Epidermal melanocyte (primary cell): ENCODE measurements around the gene SNAP25.

Source experiments
- DNase-seq: peaks from one replicate; pipeline ENCODE4 v3.0.0; 2011; ENCODE audit warnings: low spot score; ENCODE audit not compliant: insufficient read length

SNAP25 gene

DNA sequence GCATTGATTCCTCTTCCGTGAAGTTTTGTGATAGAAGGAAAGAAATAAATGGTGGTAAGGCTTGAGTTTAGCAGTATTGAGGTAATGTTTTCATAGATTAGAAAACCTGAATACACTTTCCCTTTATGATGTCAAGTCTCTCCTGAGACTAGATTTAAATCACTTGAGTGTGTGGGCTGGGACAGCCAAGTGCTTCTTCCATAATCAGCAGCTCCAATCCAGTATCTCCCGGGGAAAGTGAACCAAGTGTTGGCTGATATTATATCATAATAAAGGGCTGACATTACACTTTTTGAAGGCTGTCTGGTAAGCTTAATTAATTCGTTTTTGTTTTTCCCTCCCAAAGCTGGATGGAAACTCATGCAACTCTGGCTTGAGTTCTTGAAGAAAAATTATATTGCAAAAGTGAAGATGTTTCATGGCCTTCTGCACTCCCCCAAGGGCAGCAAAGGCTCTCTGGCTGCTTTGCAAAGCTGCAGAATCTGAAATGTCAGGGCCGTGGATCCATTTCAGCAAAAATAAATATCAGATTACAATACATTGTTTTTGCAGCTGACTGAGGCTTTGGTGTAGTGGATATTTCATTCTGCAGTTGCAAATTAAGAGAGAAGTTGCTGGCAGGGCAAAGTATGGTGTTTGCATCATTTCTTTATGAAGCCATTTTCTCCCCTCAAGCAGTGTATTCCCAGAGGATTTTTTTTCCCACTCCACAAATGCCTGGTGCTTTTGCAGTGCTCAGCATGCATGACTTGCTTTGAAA lies 114.2 kb downstream of the SNAP25 start:
- no peak for DNase-seq

DNA sequence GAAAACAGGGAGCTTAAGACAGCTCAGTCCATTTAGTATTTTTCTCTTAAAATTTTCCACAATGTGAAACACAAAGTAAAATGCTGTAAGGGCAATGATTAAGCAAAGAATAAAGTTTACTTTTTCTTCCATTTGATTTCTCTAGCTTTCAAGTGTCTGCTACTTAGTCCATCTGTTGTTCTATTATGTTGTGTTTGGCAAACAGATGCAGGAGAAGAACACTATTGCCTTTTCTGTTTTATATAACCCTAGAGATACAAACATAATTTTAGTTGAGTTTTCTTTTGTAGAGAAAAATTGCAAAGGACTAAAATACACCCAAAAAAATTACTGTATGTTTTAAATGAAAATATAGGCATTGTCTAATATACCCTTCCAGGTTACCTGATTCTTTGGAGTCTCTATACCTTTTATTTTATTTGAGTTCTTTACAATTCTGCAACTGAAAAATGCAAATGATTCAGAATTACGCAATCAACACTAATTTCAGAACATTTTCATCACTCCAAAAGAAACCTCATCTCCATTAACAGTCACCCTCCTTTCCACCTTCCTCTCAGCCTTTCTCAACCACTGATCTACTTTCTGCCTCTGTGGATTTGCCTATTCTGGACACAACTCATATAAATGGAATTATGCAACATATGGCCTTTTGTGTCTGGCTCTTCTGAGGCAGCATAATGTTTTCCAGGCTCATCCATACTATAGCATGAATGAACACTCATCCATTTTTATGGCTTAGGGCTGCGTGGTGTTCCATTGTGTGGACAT lies 118.5 kb downstream of the SNAP25 start:
- DNase-seq: no peak

DNA sequence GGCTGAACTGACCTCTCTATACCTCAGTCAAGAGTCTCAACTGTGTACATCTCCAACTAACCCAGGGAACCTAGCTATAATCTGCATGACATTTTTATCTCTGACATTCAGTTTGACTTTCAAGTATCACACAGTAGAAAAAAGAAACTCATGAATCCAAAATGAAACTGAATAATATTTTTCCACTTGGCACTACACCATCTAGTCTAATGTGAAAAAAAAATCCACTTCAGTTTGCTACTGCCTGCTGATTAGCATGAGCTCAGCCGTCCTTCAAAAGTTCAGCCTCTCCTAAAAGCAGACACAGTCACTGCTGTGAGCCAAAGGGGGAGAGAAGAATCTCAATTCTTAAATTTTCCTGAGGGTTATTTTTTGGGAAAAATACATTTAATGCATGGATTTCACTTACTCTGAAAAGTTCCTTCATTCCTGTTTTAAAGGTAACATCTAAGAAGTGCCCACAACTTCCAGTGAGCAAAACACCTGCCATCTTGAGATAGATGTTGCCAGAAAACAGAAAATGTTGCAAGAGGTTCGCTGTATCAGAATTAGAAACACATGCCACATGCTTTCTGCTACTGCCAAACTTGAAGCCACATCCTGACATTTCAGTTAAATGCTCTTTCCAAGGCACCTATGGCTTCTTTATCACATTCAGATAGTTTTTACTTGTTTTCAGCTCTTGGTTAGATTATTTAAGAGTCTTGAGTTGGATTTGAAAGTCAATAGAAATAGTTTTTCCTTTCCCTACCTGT lies 120.0 kb downstream of the SNAP25 start:
- no peak for DNase-seq

DNA sequence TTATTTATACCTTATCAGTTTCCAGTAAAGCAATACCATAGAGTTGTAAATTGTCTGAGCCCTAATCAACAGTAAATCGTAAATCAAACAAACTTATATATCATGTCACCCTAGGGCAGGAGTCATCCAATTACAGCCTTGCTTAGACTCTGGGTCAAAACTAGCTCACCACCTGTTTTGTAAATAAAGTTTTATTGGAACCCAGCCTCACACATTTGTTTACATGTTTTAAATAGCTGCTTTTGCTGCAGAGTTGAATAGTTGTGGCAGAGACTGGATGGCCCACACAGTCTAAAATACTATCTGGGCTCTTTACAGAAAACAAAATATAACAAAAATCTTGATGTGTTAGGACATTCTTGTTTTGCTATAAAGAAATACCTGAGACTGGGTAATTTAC lies 121.0 kb downstream of the SNAP25 start:
- DNase-seq: no peak

- DNase-seq: no peak
Measured at GRCh38 chr20:10342152-10342551, 123.5 kb downstream of the SNAP25 start.

DNA sequence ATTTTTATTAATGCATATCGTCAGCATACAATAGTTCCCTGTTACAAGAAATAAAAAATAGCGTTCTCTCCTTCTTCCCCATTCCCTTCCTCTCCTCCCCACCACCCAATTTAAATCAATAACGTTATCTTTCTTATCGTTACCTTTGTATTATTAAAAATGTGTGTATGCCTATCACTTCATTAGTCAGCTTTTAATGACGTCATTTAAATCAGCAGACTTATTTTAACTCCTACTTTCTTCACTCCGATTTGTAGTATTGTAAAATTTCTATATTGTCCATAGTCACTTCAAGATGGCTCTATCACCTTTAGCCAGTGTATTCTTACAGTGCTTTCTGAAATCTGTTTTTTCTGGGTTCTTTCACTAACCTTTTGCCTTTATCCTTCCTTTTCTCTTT lies 126.3 kb downstream of the SNAP25 start:
- no peak for DNase-seq

- no peak for DNase-seq
Measured at GRCh38 chr20:10347086-10347880, 128.7 kb downstream of the SNAP25 start.

DNA sequence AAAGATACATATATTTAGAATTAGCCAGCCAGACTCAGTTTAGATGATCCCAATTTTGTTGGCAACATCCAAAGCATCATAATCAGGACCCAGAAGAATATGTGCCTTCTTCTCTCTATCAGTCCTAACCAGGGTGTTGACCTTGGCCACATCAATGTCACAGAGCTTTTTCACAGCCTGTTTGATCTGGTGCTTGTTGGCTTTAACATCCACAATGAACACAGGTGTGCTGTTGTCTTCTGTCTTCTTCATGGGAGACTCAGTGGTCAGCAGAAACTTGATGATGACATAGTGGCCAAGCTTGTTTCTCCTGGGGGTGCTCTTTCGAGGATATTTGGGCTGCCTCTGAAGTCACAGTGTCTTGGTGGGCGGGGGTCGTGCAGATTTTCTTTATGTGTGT lies 130.5 kb downstream of the SNAP25 start:
- DNase-seq: no peak

GRCh38 chr20:10350188-10350842 lies 131.7 kb downstream of the SNAP25 start:
- no peak for DNase-seq

- DNase-seq: no peak
Measured at GRCh38 chr20:10352934-10353824, 134.5 kb downstream of the SNAP25 start.

GRCh38 chr20:10356628-10357027 lies 138.0 kb downstream of the SNAP25 start:
- no peak for DNase-seq
